AG04449 (cell line): ENCODE data around the gene BUB1.

Experiments used
- CTCF ChIA-PET: fragments of 350-600 bp; formaldehyde crosslinking; extraction: SDS; loops from one replicate; lab custom pipeline; 2021; ENCODE audit warnings: antibody characterized with exemption; lab: Yijun Ruan, JAX
- POLR2A ChIA-PET: fragments of 400-600, 350-600 bp; formaldehyde crosslinking; extraction: SDS; loops from one replicate; lab custom pipeline; 2020; ENCODE audit warnings: antibody characterized with exemption, inconsistent platforms; lab: Yijun Ruan, JAX
- DNase-seq: peaks from one replicate; pipeline ENCODE4 v3.0.0-alpha.2; 2010; ENCODE audit warnings: low read depth, low spot score
- H3K4me3 ChIP-seq: 2 replicates; pipeline ENCODE4 v1.5.1; 2011; ENCODE audit warnings: low read depth, mild to moderate bottlenecking, control low read depth, low read length
- TF ChIP-seq, protein P1 (sequence below): IDR thresholded peaks from one replicate; pipeline ENCODE4 v1.5.1; 2011; ENCODE audit warnings: mild to moderate bottlenecking, moderate library complexity, low read length, control low read depth, inconsistent platforms; ENCODE audit not compliant: insufficient read depth; ENCODE audit errors: missing control alignments

Gene BUB1

DNA sequence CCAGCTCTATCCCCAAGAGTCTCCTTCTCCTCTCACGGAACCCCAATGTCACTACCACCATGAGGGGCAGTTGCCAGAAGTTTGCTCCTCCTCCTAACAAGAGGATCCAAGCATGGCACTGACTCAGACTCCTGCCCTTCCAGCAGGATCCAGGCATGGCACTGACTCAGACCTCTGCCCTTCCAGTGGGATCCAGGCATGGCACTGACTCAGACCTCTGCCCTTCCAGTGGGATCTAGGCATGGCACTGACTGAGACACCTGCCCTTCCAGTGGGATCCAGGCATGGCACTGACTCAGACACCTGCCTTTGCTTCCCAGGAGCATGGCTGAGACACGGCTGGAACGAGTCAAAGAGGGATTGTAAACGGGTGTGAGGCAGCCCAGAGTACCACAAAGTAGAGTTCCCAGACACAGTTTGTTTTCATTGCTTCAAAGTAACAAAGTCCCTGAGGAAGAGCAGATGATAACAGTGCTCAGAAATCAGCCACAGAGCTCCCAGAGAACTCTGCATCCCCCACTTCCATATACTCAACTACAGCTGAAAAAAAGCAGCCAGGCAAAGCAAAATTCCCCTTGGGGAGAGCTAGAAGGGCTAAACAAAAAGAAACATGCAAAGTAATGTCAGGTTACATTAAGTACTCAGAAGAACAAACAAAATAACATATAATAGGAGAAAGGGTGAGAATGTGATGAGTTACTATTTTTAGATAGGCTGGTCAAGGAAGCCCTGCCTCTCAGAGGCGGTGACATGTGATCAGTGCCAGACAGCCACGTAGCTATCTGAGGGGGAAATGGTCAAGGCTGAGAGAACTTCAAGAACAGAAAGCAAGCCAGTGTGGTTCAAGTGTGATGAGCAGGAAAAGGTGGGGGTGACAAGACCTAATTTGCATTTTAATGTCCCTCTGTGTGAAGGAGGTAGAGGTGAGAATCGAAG lies 3.0 kb downstream of the BUB1 start:
- POLR2A ChIA-PET, result no interaction called here
- no peak for DNase-seq
- CTCF ChIA-PET, result interaction anchor here (1.2 kb wide), 1 partner anchor 12 kb away, joined by 3 read pairs; no protein-coding TSS in a partner anchor
- H3K4me3 ChIP-seq, result no peak overlapping the region
- TF ChIP-seq, protein P1, sequence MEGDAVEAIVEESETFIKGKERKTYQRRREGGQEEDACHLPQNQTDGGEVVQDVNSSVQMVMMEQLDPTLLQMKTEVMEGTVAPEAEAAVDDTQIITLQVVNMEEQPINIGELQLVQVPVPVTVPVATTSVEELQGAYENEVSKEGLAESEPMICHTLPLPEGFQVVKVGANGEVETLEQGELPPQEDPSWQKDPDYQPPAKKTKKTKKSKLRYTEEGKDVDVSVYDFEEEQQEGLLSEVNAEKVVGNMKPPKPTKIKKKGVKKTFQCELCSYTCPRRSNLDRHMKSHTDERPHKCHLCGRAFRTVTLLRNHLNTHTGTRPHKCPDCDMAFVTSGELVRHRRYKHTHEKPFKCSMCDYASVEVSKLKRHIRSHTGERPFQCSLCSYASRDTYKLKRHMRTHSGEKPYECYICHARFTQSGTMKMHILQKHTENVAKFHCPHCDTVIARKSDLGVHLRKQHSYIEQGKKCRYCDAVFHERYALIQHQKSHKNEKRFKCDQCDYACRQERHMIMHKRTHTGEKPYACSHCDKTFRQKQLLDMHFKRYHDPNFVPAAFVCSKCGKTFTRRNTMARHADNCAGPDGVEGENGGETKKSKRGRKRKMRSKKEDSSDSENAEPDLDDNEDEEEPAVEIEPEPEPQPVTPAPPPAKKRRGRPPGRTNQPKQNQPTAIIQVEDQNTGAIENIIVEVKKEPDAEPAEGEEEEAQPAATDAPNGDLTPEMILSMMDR, result no peak

GRCh38 chr2:110673201-110673600 lies 4.7 kb downstream of the BUB1 start:
- H3K4me3 ChIP-seq, result no peak overlapping the region
- CTCF ChIA-PET, result no interaction called here
- DNase-seq, result no peak
- TF ChIP-seq, protein P1, result no peak
- POLR2A ChIA-PET, result no interaction called here

- ChIA-PET CTCF (no interaction called here), POLR2A (no interaction called here)
- DNase-seq, result no peak
- TF ChIP-seq, protein P1, result no peak
- no peak overlapping the region for H3K4me3 ChIP-seq
Measured at GRCh38 chr2:110670826-110671225, 7.0 kb downstream of the BUB1 start.

DNA sequence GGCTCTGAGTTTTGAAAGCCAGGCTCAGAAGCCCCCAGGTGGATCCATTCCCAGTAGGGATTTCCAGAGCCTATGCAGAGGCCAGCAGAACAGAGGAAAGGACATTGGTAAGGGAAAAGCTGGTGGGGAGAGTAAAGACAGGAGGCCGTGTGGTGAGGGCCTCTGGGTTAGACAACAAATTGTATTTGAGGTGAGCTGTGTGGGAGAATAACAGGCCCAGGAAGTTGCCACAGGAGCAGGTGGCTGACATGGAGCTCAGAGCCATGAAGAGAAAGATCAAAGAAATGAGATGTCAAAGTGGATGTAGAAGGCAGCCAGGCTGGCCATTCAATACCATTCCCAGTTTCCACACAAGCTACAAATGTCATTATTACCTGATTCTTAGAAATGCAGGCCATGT lies 8.8 kb downstream of the BUB1 start:
- DNase-seq, result no peak
- CTCF ChIA-PET, result no interaction called here
- no peak overlapping the region for H3K4me3 ChIP-seq
- POLR2A ChIA-PET, result no interaction called here
- TF ChIP-seq, protein P1, result no peak

DNA sequence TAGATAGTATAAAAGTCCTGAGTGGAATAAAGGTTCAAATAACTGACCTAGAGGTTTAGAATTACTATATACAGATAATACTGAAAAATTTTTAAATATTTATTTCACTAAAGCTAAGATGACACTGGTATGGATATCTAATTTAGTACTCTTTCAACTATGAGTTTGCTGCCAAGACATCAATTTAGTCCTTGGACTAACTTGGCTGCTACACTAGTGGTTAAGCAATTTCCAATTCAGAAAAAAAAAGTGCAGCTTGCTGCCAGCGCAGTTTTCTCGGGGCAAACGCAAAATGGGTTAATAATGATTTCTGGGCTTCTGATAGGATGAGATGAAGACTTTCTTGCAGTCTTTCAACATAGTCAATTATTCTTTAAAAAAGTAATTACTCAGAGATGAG lies 10.8 kb downstream of the BUB1 start:
- no peak for DNase-seq
- TF ChIP-seq, protein P1, result no peak
- H3K4me3 ChIP-seq, result no peak overlapping the region
- ChIA-PET POLR2A (no interaction called here), CTCF (no interaction called here)

DNA sequence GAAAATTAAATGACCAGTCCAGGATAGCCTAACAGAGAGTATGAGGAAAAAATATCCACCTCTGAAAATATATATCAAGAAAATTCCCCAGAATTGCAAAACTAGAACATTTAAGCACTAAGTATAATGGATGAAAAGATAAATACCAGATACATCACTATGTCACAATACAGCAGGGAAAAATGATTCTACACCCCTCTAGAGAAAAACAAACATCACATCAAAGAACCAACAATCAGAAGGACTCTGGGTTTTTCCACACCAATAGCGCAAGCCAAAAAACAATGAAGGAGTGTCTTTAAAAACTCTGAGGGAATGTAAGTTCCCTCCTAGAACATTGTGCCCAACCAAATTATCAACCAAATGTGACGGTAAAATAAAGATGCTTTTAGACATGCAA lies 13.7 kb downstream of the BUB1 start:
- POLR2A ChIA-PET, result no interaction called here

More for the DNA sequence above, 13.7 kb downstream of the BUB1 start:
- TF ChIP-seq, protein P1, result no peak
- no peak overlapping the region for H3K4me3 ChIP-seq
- DNase-seq, result no peak
- CTCF ChIA-PET, result no interaction called here
